C4-2B (cell line): ENCODE data around the gene NEO1.

ENCODE experiments used
- ZFX ChIP-seq: fragments of 450-650 bp; IDR thresholded peaks from 2 replicates; pipeline ENCODE4 v1.6.1; 2017
- TF ChIP-seq, protein P1 (sequence below): fragments of 450-650 bp; conservative IDR thresholded peaks from 2 replicates; pipeline ENCODE4 v1.5.1; 2017; ENCODE audit warnings: mild to moderate bottlenecking

DNA sequence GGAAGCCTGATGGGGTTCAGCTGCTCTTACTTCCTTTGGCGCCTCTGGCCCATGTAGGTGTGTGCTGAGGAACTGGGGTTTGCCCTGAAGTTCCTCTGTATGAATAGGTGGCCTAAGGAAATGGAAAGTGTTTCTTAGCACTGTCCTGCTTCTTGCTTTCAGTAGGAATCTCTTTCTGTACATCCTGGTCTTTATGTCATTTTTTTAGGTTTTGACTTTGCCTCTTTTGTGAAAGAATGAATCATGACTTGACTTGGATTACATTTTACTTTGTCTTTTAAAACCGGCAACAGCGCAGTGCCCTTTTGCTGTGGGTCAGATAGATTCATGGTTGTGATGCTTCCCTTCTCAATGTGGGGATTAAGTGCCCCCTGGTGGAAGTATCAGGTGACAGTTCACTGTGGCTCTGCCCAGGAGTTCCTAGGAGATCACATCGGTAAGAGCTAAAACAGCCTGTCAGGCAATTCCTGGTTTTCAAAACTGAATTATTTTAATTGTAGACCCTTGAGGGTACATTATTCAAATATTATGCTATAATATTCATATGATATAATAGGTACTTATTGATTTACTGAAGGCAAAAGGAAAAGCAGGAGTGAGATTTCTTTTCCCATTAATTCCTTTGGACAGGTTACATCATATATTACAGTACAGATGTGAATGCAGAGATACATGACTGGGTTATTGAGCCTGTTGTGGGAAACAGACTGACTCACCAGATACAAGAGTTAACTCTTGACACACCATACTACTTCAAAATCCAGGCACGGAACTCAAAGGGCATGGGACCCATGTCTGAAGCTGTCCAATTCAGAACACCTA, 221.1 kb downstream of the NEO1 start:
- TF ChIP-seq, protein P1, sequence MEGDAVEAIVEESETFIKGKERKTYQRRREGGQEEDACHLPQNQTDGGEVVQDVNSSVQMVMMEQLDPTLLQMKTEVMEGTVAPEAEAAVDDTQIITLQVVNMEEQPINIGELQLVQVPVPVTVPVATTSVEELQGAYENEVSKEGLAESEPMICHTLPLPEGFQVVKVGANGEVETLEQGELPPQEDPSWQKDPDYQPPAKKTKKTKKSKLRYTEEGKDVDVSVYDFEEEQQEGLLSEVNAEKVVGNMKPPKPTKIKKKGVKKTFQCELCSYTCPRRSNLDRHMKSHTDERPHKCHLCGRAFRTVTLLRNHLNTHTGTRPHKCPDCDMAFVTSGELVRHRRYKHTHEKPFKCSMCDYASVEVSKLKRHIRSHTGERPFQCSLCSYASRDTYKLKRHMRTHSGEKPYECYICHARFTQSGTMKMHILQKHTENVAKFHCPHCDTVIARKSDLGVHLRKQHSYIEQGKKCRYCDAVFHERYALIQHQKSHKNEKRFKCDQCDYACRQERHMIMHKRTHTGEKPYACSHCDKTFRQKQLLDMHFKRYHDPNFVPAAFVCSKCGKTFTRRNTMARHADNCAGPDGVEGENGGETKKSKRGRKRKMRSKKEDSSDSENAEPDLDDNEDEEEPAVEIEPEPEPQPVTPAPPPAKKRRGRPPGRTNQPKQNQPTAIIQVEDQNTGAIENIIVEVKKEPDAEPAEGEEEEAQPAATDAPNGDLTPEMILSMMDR: peak; percentile 93
- no peak for TF ChIP-seq ZFX
